ENCODE measurements around the gene FCRLA.

- TF ChIP-seq EZH2 (IDR thresholded peaks at IDR 0.05) (no peak), POLR2AphosphoS5 (IDR thresholded peaks at IDR 0.05; ENCODE audit: borderline replicate concordance, low read depth, low read length) (no peak), FOXP2 (optimal IDR thresholded peaks at IDR 0.05; ENCODE audit: control extremely low read depth, extremely low read length, insufficient read depth) (no peak)
Measured at GRCh38 chr1:161731241-161731640, 24.2 kb downstream of the FCRLA start.

Measured in SK-N-MC (cell line).